ENCODE measurements around the gene IL19.
A peak's percentile ranks its signal among the peaks of the same experiment; 100 is the strongest.
"Not testable (repeated sequence)": the region's sequence is repeated elsewhere in the genome, so short reads cannot be mapped to it uniquely, and the experiment has no call there.

Gene IL19

GRCh38 chr1:206741142-206741701, 29.4 kb upstream of the IL19 start:
- no peak for DNase-seq

GRCh38 chr1:206742719-206743383, 27.7 kb upstream of the IL19 start:
- DNase-seq: no peak

GRCh38 chr1:206744683-206745082, 25.9 kb upstream of the IL19 start:
- peak; percentile 30 for DNase-seq

- peak; percentile 26 for DNase-seq
Measured at GRCh38 chr1:206745301-206745700, 25.3 kb upstream of the IL19 start.

GRCh38 chr1:206748348-206749030, 22.1 kb upstream of the IL19 start:
- DNase-seq: no peak

GRCh38 chr1:206751891-206752290, 18.7 kb upstream of the IL19 start:
- no peak for DNase-seq

- no peak for DNase-seq
Measured at GRCh38 chr1:206752481-206752880, 18.1 kb upstream of the IL19 start.

- DNase-seq: no peak
Measured at GRCh38 chr1:206753141-206753540, 17.4 kb upstream of the IL19 start.

- no peak for DNase-seq
Measured at GRCh38 chr1:206754011-206754410, 16.6 kb upstream of the IL19 start.

GRCh38 chr1:206757524-206758266, 12.9 kb upstream of the IL19 start:
- peak; percentile 63 for DNase-seq

- no peak for DNase-seq
Measured at GRCh38 chr1:206760590-206760989, 10.0 kb upstream of the IL19 start.

GRCh38 chr1:206761159-206761768, 9.3 kb upstream of the IL19 start:
- no peak for DNase-seq

GRCh38 chr1:206762741-206763364, 7.7 kb upstream of the IL19 start:
- DNase-seq: not testable (repeated sequence)

GRCh38 chr1:206765771-206766170, 4.8 kb upstream of the IL19 start:
- DNase-seq: peak; percentile 35

GRCh38 chr1:206766251-206766856, 4.2 kb upstream of the IL19 start:
- DNase-seq: peak; percentile 77

- DNase-seq: no peak
Measured at GRCh38 chr1:206768472-206769303, 1.9 kb upstream of the IL19 start.

GRCh38 chr1:206769304-206769731, 1.3 kb upstream of the IL19 start:
- peak; percentile 60 for DNase-seq

- no peak for DNase-seq
Measured at GRCh38 chr1:206771338-206771692, 742 bp downstream of the IL19 start.

GRCh38 chr1:206772243-206772937, 1.8 kb downstream of the IL19 start, which contains the start of gene IL10:
TSS of gene IL10 (minus strand) at chr1:206772494. CDS start at chr1:206772435, 59 bp downstream.
- no peak for DNase-seq

GRCh38 chr1:206774093-206774492, 3.5 kb downstream of the IL19 start:
- no peak for DNase-seq

- DNase-seq: no peak
Measured at GRCh38 chr1:206776229-206776628, 5.7 kb downstream of the IL19 start.
